GM12878 (cell line): ENCODE measurements around the gene CDK15. TPM values are rescaled to one million over a fixed set of nuclear protein-coding genes. Genes with fewer than 3 reads are reported as not detected.

Experiments used
- ATAC-seq: fragments of 200-7000 bp; cut with Tn5 transposase; 3 replicates; pipeline ENCODE4 v1.9.1; 2020; ENCODE audit warnings: mild to moderate bottlenecking, moderate library complexity
- BruUV-seq: library from RNA; stranded (reverse); fragments of 400-500 nt; replicated peaks from 2 replicates; lab custom pipeline; 2021; lab: Mats Ljungman, UMichigan
- CTCF ChIA-PET: fragments of 300-600 bp; sonication (Branson Sonifier 250); formaldehyde crosslinking; extraction: SDS; loops from one replicate; lab custom pipeline; 2021; ENCODE audit warnings: inconsistent platforms; lab: Yijun Ruan, JAX
- POLR2A ChIA-PET: fragments of 350-600 bp; formaldehyde crosslinking; extraction: SDS; loops from one replicate; lab custom pipeline; 2021; ENCODE audit warnings: inconsistent platforms; lab: Charles Lee
- RAD21 ChIA-PET: fragments of 300-600 bp; sonication (Branson Sonifier 250); formaldehyde crosslinking; loops from one replicate; lab custom pipeline; 2023; ENCODE audit warnings: antibody characterized with exemption; ENCODE audit not compliant: unreplicated experiment; lab: Charles Lee
- SMC1A ChIA-PET: fragments of 300-600 bp; sonication (Branson Sonifier 250); formaldehyde crosslinking; loops from one replicate; lab custom pipeline; 2023; ENCODE audit not compliant: unreplicated experiment, uncharacterized antibody; lab: Charles Lee
- DNase-seq: peaks from one replicate; pipeline ENCODE4 v3.0.0-alpha.2; 2011; ENCODE audit warnings: low read depth, low spot score
- FAIRE-seq: peaks from 3 replicates; lab custom pipeline; 2011; peaks lifted over from hg19 to GRCh38; lab: Jason Lieb, UNC
- H2AFZ ChIP-seq: 2 replicates; pipeline ENCODE4 v1.6.0; 2011; ENCODE audit warnings: low read depth, low read length, control low read depth; ENCODE audit not compliant: control insufficient read depth
- H3K27ac ChIP-seq: 2 replicates; pipeline ENCODE4 v1.5.1; 2011; ENCODE audit warnings: control low read depth; ENCODE audit not compliant: control insufficient read depth, insufficient read depth
- H3K27me3 ChIP-seq, 2 experiments: replicated peaks in 1 of 2; 2 replicates each; pipeline versions ENCODE4 v1.6.0 to v1.6.1; 2011; ENCODE audit warnings: low read length in 1 of 2; ENCODE audit not compliant: control insufficient read depth in 2 of 2, insufficient read depth in 2 of 2
- H3K36me3 ChIP-seq, 2 experiments: 2 replicates each; pipeline ENCODE4 v1.5.1; 2011; ENCODE audit warnings: low read length in 1 of 2; ENCODE audit not compliant: control insufficient read depth in 2 of 2, insufficient read depth in 2 of 2
- H3K4me1 ChIP-seq: 2 replicates; pipeline ENCODE4 v1.6.1; 2011; ENCODE audit warnings: mild to moderate bottlenecking, low read length, moderate library complexity, mixed read lengths; ENCODE audit not compliant: control insufficient read depth, insufficient read depth
- H3K4me2 ChIP-seq: 2 replicates; pipeline ENCODE4 v1.6.0; 2011; ENCODE audit warnings: control low read depth; ENCODE audit not compliant: control insufficient read depth, insufficient read depth
- H3K4me3 ChIP-seq: fragments of 200-600 bp; sonication (generic); 2 replicates; pipeline ENCODE4 v1.5.1; 2016
- H3K79me2 ChIP-seq: 2 replicates; pipeline ENCODE4 v1.6.0; 2011; ENCODE audit warnings: low read length; ENCODE audit not compliant: control insufficient read depth, insufficient read depth
- H3K9ac ChIP-seq: 2 replicates; pipeline ENCODE4 v1.8.0; 2011; ENCODE audit warnings: low read length, control low read depth, mixed read lengths; ENCODE audit not compliant: control insufficient read depth, insufficient read depth
- H3K9me3 ChIP-seq: replicated peaks from 3 replicates; pipeline ENCODE4 v1.5.1; 2011; ENCODE audit warnings: mild to moderate bottlenecking, low read length; ENCODE audit not compliant: control insufficient read depth, insufficient read depth
- H4K20me1 ChIP-seq: 2 replicates; pipeline ENCODE4 v1.6.0; 2011; ENCODE audit not compliant: control insufficient read depth, insufficient read depth
- BRCA1 ChIP-seq: IDR thresholded peaks from 2 replicates; pipeline ENCODE4 v1.6.1; 2011; ENCODE audit warnings: low read depth, low read length, improper control_type of control experiment
- HCFC1 ChIP-seq: fragments of 150-350 bp; IDR thresholded peaks from 2 replicates; pipeline ENCODE4 v1.6.1; 2014; ENCODE audit warnings: low read length
- HSF1 ChIP-seq: fragments of 150-350 bp; IDR thresholded peaks from 2 replicates; pipeline ENCODE4 v1.6.1; 2014; ENCODE audit warnings: mild to moderate bottlenecking, low read depth, low read length
- IKZF1 ChIP-seq: fragments of 450-650 bp; conservative IDR thresholded peaks from 2 replicates; pipeline ENCODE4 v1.6.1; 2017; ENCODE audit warnings: antibody characterized with exemption, mild to moderate bottlenecking
- IKZF2 ChIP-seq, 2 experiments: fragments of 450-650 bp; IDR thresholded peaks; 2 replicates each; pipeline ENCODE4 v1.6.1; 2017; ENCODE audit warnings: mild to moderate bottlenecking in 2 of 2, moderate library complexity in 2 of 2
- MYB ChIP-seq: fragments of 150-350 bp; IDR thresholded peaks from 2 replicates; pipeline ENCODE4 v1.6.1; 2014; ENCODE audit warnings: mild to moderate bottlenecking, low read depth, low read length, borderline replicate concordance
- MYC ChIP-seq: IDR thresholded peaks from 2 replicates; pipeline ENCODE4 v1.6.1; 2011; ENCODE audit warnings: mild to moderate bottlenecking, low read length, moderate library complexity, inconsistent platforms; ENCODE audit not compliant: insufficient read depth, insufficient replicate concordance, insufficient read length, severe bottlenecking
- PAX8 ChIP-seq: fragments of 450-650 bp; IDR thresholded peaks from 2 replicates; pipeline ENCODE4 v1.6.1; 2017; ENCODE audit warnings: mild to moderate bottlenecking, moderate library complexity
- PRDM15 ChIP-seq: fragments of 450-650 bp; formaldehyde crosslinking; IDR thresholded peaks from 2 replicates; pipeline ENCODE4 v1.4.0; 2020; ENCODE audit warnings: mild to moderate bottlenecking, moderate library complexity
- RAD21 ChIP-seq: IDR thresholded peaks from 2 replicates; pipeline ENCODE4 v1.6.1; 2011; ENCODE audit warnings: mild to moderate bottlenecking, low read depth, low read length, moderate library complexity; ENCODE audit not compliant: insufficient read depth
- WRNIP1 ChIP-seq: IDR thresholded peaks from 2 replicates; pipeline ENCODE4 v1.6.1; 2011; ENCODE audit warnings: low read depth, low read length, improper control_type of control experiment, borderline replicate concordance
- WGBS: methylation state at CpG from one replicate; pipeline ENCODE4 v1.1.6; 2016; ENCODE audit warnings: low lambda C conversion rate; ENCODE audit not compliant: insufficient replicate concordance, insufficient coverage; ENCODE audit errors: missing lambda C conversion rate; 5-methylcytosine and 5-hydroxymethylcytosine counted together
- in situ Hi-C: fragments of 300-500 bp; cut with MboI; formaldehyde crosslinking; loops from 9 replicates; pipeline ENCODE4 v1.14.3; 2018; ENCODE audit warnings: mixed read lengths
- intact Hi-C: fragments of 100-400 bp; cut with micrococcal nuclease; formaldehyde crosslinking; loops from one replicate; pipeline ENCODE4 v1.14.2; 2022; ENCODE audit not compliant: unreplicated experiment
- polyA plus RNA-seq, 11 experiments: library from polyadenylated mRNA; depleted of rRNA in 4 of 11; unstranded in 6 of 11; stranded (reverse) in 5 of 11; fragments of >200 nt; fragmentation: Nextera tagmentation in 4 of 11; fragmentation: Illumina TruSeq in 1 of 11; extraction: Ambion mirVana in 4 of 11; extraction: Trizol in 1 of 11; gene quantifications; 1 replicate in 1 of 11; 2 replicates in 10 of 11; pipeline versions ENCODE4 v1.2.1 to v1.2.3, GENCODE V29; 2011 to 2016; ENCODE audit warnings: inconsistent platforms in 2 of 11, missing spikeins in 2 of 11, low read depth in 1 of 11
- total RNA-seq, 4 experiments: library from RNA; depleted of rRNA in 3 of 4; stranded (reverse); fragments of >200 nt in 3 of 4; fragmentation: Illumina TruSeq in 1 of 4; extraction: Trizol in 1 of 4; gene quantifications; 2 replicates each; pipeline versions ENCODE4 v1.2.1 to v1.2.3, GENCODE V29; 2013 to 2021
- TF ChIP-seq, protein P1 (sequence below): IDR thresholded peaks from 2 replicates; pipeline ENCODE4 v1.6.1; 2012; ENCODE audit warnings: low read length, inconsistent platforms

The CDK15 gene
- total and polyA plus RNA-seq, 10 of the 15 experiments (the other 5 are each of a cell fraction or from before 2014, with no cell fraction given) = 0.01 to 0.04 TPM; not detected in 8

GRCh38 chr2:201779901-201780673 is 26.2 kb upstream of the CDK15 start (continued):
- TF ChIP-seq PAX8 = no peak
- TF ChIP-seq BRCA1 = no peak
- TF ChIP-seq HCFC1 = no peak
- no peak for TF ChIP-seq IKZF2 (IDR thresholded peaks at IDR 0.05)

DNA sequence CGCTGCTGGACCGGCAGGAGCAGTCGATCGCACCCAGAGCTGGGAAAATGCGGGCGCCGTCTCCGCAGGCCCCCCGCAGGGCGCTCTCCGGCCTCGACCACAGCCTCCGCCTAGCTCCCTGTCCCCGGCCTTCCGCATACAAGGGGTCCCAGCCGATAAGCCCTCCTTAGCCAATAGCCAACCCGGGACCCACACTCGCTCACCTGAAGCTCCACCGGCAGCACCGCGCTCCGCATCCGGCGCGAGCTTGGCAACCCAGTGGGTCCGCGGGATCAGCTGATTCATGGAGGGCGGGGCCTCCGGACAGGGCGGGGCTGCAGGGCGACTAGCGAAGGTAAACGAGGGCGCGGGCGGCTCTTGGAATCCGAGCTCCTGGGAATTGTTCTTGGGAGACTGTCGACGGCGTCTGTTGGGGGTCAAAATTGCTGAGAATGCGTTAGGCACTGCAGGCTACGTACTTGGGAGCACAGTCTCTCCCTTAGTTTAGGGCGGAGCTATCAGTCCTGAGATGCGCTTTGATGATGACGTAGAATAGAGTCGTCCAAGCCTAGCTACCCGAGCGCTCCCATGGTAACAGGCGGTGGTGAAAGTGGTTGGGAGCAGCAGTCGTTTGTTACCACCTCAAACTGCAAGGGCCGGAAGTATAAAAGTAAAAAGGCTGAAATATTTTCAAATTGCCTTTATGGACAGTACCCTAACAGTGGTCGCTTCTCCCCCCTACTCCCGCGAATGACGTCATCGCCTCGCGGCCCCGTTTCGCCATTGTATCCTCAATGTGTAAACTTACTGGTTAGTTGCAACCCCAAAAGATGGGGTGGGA is 25.5 kb upstream of the CDK15 start, which contains the start of gene ALS2:
Gene ALS2, minus strand, starts transcription at position 260 of the 820 bp plus-strand sequence. CDS start 12,048 bp downstream, outside the sequence.
- peak within 1 kb of the TSS; percentile 98 for H3K4me2 ChIP-seq
- no TSS peak for BruUV-seq
- ChIA-PET CTCF (interaction anchor here (0.7 to 2.0 kb wide), 9 partner anchors 10 to 598 kb away, joined by 3 to 10 read pairs (median 3); partner anchors contain the start of gene CASP10), POLR2A (interaction anchor here (0.6 to 1.2 kb wide), 7 partner anchors 12 to 1068 kb away, joined by 3 to 8 read pairs (median 4); partner anchors contain the start of genes STRADB and TRAK2), RAD21 (interaction anchor here (0.7 to 1.5 kb wide), 6 partner anchors 13 to 598 kb away, joined by 3 to 5 read pairs (median 4); partner anchors contain the start of genes CASP10 and TMEM237), SMC1A (interaction anchor here (0.8 to 1.6 kb wide), 4 partner anchors 18 to 32 kb away, joined by 3 to 5 read pairs (median 4); no protein-coding TSS in a partner anchor)
- no peaks in the 10 kb centered on the region for H3K36me3 ChIP-seq
- no peaks in the 10 kb centered on the region for H3K27me3 ChIP-seq
- H3K79me2 ChIP-seq = no peaks in the 10 kb centered on the region; the same call in none of the 2 replicates
- no peaks in the 10 kb centered on the region for H3K4me1 ChIP-seq
- WGBS = under 1% methylated on average over 60 of the region's 60 CpGs
- ATAC-seq = peak; percentile 98
- FAIRE-seq = peak; percentile 94
- H3K27ac ChIP-seq = peak within 1 kb of the TSS; percentile 80
- peak within 1 kb of the TSS; percentile 94 for H2AFZ ChIP-seq
- intact Hi-C loops (loop anchor here (10.0 kb wide), 1 partner anchor 546 kb away; no protein-coding TSS in a partner anchor), in situ Hi-C loops (no loop called here)
- H4K20me1 ChIP-seq = no peaks in the 10 kb centered on the region
- peak within 1 kb of the TSS; percentile 55 for H3K9ac ChIP-seq
- no peaks in the 10 kb centered on the region for H3K9me3 ChIP-seq
- peak; percentile 82 for DNase-seq
- H3K4me3 ChIP-seq = peak within 1 kb of the TSS; percentile 96
- no peak for TF ChIP-seq RAD21
- TF ChIP-seq MYC = no peak
- peak; percentile 71; the same call in 1 of the 2 replicates for TF ChIP-seq PRDM15 (CRISPR knock-in tag)
- no peak for TF ChIP-seq MYB
- no peak for TF ChIP-seq PAX8
- TF ChIP-seq WRNIP1 = no peak
- TF ChIP-seq IKZF1 = peak; percentile 73
- TF ChIP-seq, protein P1, sequence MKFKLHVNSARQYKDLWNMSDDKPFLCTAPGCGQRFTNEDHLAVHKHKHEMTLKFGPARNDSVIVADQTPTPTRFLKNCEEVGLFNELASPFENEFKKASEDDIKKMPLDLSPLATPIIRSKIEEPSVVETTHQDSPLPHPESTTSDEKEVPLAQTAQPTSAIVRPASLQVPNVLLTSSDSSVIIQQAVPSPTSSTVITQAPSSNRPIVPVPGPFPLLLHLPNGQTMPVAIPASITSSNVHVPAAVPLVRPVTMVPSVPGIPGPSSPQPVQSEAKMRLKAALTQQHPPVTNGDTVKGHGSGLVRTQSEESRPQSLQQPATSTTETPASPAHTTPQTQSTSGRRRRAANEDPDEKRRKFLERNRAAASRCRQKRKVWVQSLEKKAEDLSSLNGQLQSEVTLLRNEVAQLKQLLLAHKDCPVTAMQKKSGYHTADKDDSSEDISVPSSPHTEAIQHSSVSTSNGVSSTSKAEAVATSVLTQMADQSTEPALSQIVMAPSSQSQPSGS = peak; percentile 81
- no peak for TF ChIP-seq HSF1
